ENCODE results near the gene DCAF10. TPM values are rescaled to one million over a fixed set of nuclear protein-coding genes. Genes with fewer than 3 reads are reported as not detected.

Gene DCAF10
- total and polyA plus RNA-seq, 2 of the 8 experiments (the other 6 are each of a cell fraction or from before 2014, with no cell fraction given) = 7.1 to 15.0 TPM

DNA sequence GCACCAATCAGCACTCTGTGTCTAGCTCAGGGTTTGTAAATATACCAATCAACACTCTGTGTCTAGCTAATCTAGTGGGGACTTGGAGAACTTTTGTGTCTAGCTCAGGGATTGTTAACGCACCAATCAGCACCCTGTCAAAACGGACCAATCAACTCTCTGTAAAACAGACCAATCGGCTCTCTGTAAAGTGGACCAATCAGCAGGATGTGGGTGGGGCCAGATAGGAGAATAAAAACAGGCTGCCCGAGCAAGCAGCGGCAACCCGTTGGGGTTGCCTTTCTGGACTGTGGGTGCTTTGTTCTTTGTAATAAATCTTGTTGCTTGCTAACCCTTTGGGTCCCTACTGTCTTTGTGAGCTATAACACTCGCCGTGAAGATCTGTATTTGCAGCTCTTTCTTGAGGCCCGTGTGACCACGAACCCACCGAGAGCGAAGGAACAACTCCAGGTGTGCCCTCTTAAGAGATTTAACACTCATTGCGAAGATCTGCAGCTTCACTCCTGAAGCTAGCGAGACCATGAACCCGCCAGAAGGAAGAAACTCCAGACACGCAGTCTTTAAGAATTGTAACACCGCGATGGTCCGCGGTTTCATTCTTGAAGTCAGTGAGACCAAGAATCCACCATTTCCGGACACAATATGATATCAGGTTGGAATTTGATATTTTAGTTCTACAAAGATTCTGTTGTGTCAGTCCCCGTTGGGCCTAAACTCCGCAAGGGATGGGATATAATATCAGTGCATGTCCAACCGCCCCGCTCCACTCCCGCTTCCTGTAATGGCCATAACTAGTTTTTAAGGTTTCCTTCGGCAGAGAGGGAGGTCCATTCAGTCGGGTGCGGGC lies 47.7 kb upstream of the DCAF10 start:
- Histone ChIP-seq H3K18ac (ENCODE audit: extremely low read depth, low read length) (no peak overlapping the region), H2BK5ac (ENCODE audit: low read depth, low read length) (no peak overlapping the region), H3K23ac (ENCODE audit: insufficient read length) (no peak overlapping the region), H3K27me3 (replicated peaks in 1 of 4; ENCODE audit: control insufficient read depth in 3 of 4, extremely low read depth in 1 of 4, insufficient read depth in 3 of 4, low read length in 3 of 4) (no peaks in the 10 kb centered on the region), H3K36me3 (ENCODE audit: control insufficient read depth in 2 of 4, insufficient read depth in 4 of 4, low read length in 3 of 4) (no peaks in the 10 kb centered on the region), H2BK12ac (ENCODE audit: low read depth, low read length) (no peak overlapping the region), H3K56ac (replicated peaks; ENCODE audit: insufficient read length, low read depth, low read length) (no peak overlapping the region), H2BK120ac (replicated peaks; ENCODE audit: low read depth, low read length) (no peak overlapping the region), H3K4me3 (ENCODE audit: extremely low read depth in 1 of 4, insufficient read depth in 2 of 4, low read depth in 3 of 4, low read length in 4 of 4) (peak overlapping the region in 2 of 4 experiments; percentile 85 to 89; a peak in 4 of 8 replicates), H2BK15ac (ENCODE audit: low read length) (no peak overlapping the region), H3K79me1 (ENCODE audit: low read depth, low read length) (no peaks in the 10 kb centered on the region), H4K8ac (ENCODE audit: extremely low read depth, insufficient read depth, low read length) (no peak overlapping the region; the same call in 1 of the 2 replicates), H4K20me1 (replicated peaks in 1 of 2; ENCODE audit: control insufficient read depth in 1 of 2, insufficient read depth in 2 of 2, low read length in 2 of 2) (no peaks in the 10 kb centered on the region), H2AK5ac (ENCODE audit: low read depth, low read length) (no peak overlapping the region), H3K27ac (ENCODE audit: low read depth, low read length) (no peak overlapping the region), H3K4me2 (ENCODE audit: insufficient read depth in 1 of 2, low read depth in 2 of 2, low read length in 2 of 2) (peak overlapping the region; percentile 73 to 77; a peak in 3 of 4 replicates), H2BK20ac (ENCODE audit: low read length) (no peak overlapping the region), H3K9ac (replicated peaks in 1 of 4; ENCODE audit: extremely low read depth in 1 of 4, low read depth in 3 of 4, low read length in 3 of 4) (no peak overlapping the region), H3K79me2 (ENCODE audit: control insufficient read depth in 1 of 2, insufficient read depth in 2 of 2, low read length in 2 of 2) (no peaks in the 10 kb centered on the region), H4K91ac (replicated peaks; ENCODE audit: insufficient read length, low read length) (no peak overlapping the region), H3K14ac (ENCODE audit: insufficient read length) (no peak overlapping the region), H3K9me3 (ENCODE audit: insufficient read depth in 2 of 2, low read depth in 1 of 2, low read length in 1 of 2) (no peaks in the 10 kb centered on the region), H3K4ac (replicated peaks; ENCODE audit: insufficient read length, low read depth, low read length) (no peak overlapping the region), H3K4me1 (replicated peaks in 1 of 4; ENCODE audit: control insufficient read depth in 3 of 4, insufficient read depth in 4 of 4, low read length in 3 of 4) (peaks cover 0 to 5% (median 1%) of the 10 kb centered on the region in 4 experiments; a peak in 4 of 7 replicates), H4K5ac (ENCODE audit: insufficient read length, low read depth, low read length) (no peak overlapping the region), H2AFZ (ENCODE audit: low read length) (peak overlapping the region; percentile 72; the same call in 1 of the 2 replicates), H3K23me2 (ENCODE audit: low read depth, low read length) (peaks cover 4% of the 10 kb centered on the region; the same call in 1 of the 2 replicates)
- CTCF ChIA-PET (ENCODE audit: partially characterized antibody) = interaction anchor here (1.0 to 1.5 kb wide), 2 partner anchors 32 to 85 kb away, joined by 3 read pairs; partner anchors contain the start of gene EXOSC3
- no peak for DNase-seq (ENCODE audit: low read depth in 1 of 2, low spot score in 2 of 2)
- TF ChIP-seq MAFK (IDR thresholded peaks at IDR 0.05; ENCODE audit: low read depth, low read length) (no peak), SIN3A (conservative IDR thresholded peaks at IDR 0.05 in 1 of 2, IDR thresholded peaks at IDR 0.05 in 1 of 2; ENCODE audit: low read depth in 1 of 2, low read length in 2 of 2) (no peak), POLR2A (IDR thresholded peaks at IDR 0.05; ENCODE audit: control extremely low read depth in 1 of 2, low read depth in 2 of 2, low read length in 2 of 2) (0 out of 3 replicates have a peak, but pooled peaks of 1 of the 2 experiments have one; percentile 22)
- POLR2A ChIA-PET (ENCODE audit: partially characterized antibody) = interaction anchor here (0.9 to 1.5 kb wide), 3 partner anchors 32 to 48 kb away, joined by 3 to 6 read pairs (median 3); partner anchors contain the start of genes DCAF10 and EXOSC3
- 93% methylated on average over 29 of the region's 29 CpGs; no CpG with 5 or more reads in 1 of the 2 experiments for WGBS, 2 experiments (ENCODE audit: extremely low coverage in 1 of 2, insufficient coverage in 1 of 2, insufficient read length in 1 of 2, insufficient replicate concordance in 2 of 2, low coverage in 1 of 2, low lambda C conversion rate in 2 of 2, missing lambda C conversion rate in 1 of 2)
- FAIRE-seq = no peak

Data from H1 (cell line).